ENCODE data around the gene RNF220.
A peak's percentile ranks its signal among the peaks of the same experiment; 100 is the strongest.

The RNF220 gene

GRCh38 chr1:44405031-44405797, at the start of gene RNF220:
RNF220 (plus strand) TSS chr1:44405255.
- peak; percentile 39 for DNase-seq

- no peak for DNase-seq
Observed at GRCh38 chr1:44355582-44356305, 49.3 kb upstream of the RNF220 start.

DNA sequence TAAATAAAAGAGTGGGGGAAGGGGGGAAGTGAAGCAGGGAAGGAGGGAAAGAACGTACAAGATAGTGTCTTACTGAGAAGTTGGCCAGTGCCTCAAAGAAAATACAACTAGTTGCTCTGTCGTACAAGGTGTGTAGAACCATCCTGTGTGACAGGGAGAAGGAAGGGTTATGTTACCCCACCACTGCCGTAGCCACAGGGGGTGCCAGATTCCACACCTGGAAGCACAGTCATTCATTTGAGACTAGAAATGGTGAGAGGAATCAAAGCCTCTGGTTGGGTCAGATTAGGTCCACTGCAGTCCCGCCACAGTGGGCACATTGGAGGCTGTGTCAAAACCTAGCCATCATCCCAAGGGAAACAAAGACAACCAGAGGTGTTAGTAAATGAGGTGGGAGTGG, 47.3 kb upstream of the RNF220 start:
- DNase-seq: no peak

DNA sequence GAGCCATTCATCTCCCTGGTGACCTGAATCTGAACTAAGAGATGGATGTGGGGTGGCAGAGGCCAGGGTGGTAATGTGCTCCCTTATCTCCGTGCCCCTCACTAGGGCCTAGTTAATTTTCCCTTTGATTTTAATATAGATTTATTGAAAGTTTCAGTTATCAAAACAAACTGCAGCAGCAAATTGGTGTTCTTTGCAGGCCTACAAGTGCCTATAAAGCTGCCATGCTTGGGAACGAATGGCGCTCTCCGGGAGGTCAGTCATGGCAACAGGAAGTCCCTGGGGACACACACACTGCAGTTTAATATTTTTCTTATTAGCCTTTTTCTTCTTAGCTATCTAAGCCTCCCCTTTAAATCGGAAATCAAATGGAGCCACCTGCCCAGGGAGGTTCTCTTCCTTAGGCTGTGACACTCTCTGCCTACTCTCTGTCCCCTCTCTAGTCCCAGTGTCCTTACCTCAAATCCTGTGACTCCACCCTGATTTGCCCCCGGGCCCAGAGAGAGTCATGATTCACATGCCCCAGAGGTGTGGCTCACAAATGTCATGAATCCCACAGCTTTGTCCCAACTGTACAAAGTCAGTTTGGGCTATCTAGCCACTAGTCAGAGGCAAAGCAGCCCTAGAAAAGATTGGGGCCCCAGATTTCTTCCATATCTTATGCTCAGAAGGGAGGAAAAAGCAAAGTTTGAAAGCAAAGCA, 45.7 kb upstream of the RNF220 start:
- DNase-seq: no peak

DNA sequence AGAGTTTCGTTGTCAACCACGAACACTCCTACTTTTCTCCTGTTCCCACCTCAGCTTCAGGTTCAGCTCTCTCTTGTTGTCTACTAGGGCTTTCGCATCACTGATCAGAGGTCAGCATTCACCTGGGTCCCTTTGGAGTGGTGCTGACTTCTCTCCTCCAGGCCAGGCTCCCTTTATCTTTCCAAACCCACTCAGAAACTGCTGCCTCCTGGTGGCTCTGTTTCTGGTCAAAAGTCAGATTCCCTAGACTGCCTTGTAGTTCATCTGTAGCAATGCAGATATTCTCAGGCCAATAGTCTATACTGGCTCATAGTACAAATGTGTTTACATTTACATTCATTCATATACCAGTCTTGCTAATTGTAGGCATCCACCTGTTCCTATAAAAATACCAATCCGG, 43.6 kb upstream of the RNF220 start:
- no peak for DNase-seq

DNA sequence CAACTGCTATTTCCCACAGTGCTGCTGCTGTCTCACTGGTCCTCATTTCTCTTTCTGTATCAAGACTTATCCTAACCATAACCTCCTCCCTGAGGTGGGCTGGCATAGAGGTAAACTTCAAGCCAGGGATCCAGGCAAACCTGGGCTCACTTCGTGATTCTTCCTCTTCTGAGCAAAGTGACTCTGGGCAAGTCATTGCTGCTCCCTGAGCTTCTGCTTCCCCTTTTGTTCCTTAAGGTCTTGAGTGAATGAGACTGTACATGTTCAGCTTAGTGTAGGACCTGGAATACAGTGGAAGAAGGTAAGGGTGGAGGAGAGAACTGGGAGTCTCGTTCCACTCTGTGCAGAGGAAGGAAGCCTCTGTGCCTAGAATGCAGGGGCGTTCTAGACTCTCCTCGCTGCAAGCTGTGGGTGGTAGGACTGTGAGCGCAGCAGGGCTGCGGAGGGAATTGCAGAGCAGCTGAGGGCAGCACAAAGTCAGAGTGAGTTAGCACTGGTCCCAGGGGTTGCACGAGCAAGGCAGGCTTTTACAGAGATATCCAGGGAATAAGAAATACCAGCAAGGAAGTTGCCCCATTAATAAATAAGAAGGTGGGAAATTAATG, 38.6 kb upstream of the RNF220 start:
- no peak for DNase-seq

GRCh38 chr1:44367944-44368343, 37.1 kb upstream of the RNF220 start:
- no peak for DNase-seq

DNA sequence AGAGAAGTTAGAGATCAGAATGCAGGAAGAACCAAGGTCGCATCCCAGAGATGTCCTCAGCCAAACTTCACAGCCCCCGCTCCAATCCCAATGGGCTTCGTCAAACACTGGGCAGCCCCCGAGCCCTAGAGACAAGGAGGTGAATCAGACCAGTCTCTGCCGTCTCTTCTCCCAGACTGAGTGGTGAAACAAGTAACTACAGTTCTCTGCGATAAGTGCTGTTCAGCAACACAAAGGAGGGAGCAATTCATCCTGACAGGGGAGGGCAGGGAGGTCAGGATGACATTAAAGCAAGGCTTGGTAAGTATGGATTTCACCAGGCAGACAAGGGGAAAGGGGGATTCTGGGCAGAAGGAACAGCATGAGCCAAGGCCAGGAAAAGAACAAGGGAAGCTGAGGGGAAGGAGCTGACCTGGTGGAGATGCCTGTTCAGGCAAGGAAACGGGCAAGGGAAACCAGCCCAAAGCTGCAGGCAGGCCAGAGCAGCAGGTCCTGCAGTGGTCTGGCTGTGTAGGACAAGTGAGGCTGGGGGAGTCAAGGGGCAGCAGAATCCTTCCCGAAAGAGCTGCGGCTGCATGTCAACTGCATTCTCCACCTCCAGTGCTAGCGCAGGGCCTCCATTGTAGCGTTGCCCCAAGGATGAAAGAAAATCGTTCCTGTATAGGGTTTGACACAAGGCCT, 36.4 kb upstream of the RNF220 start:
- no peak for DNase-seq

- no peak for DNase-seq
Observed at GRCh38 chr1:44371206-44371605, 33.8 kb upstream of the RNF220 start.

GRCh38 chr1:44375547-44375946, 29.5 kb upstream of the RNF220 start:
- DNase-seq: no peak

- DNase-seq: peak; percentile 27
Observed at GRCh38 chr1:44377925-44378784, 26.9 kb upstream of the RNF220 start.

DNA sequence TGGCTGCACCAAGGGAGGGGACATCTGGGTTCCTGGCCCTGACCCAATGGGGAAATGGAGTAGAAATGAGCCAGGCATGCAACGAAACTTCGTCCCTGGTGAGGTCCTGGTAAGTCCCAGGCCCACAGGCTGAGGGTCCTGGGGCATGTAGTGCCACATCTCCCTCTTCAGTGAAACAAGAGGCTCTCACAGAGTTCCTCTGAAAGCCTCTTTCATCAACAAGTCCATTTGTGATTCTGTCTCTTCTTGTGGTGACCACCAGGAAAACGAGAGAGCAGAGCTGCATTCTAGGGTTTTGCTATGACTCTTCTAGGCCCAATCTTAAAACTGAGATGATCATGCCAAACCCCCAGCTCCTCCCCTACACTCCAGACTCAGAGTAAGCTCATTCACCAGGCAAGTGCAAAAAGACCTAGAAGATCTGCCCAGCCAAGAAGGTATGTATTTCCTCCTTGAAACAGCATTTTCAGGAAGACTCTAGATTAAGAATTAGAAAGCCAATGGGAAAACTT, 24.3 kb upstream of the RNF220 start:
- DNase-seq: no peak

- no peak for DNase-seq
Observed at GRCh38 chr1:44388551-44388950, 16.5 kb upstream of the RNF220 start.

GRCh38 chr1:44389437-44389836, 15.6 kb upstream of the RNF220 start:
- no peak for DNase-seq

- no peak for DNase-seq
Observed at GRCh38 chr1:44390277-44390676, 14.8 kb upstream of the RNF220 start.

GRCh38 chr1:44401256-44402228, 3.5 kb upstream of the RNF220 start:
- DNase-seq: no peak

DNA sequence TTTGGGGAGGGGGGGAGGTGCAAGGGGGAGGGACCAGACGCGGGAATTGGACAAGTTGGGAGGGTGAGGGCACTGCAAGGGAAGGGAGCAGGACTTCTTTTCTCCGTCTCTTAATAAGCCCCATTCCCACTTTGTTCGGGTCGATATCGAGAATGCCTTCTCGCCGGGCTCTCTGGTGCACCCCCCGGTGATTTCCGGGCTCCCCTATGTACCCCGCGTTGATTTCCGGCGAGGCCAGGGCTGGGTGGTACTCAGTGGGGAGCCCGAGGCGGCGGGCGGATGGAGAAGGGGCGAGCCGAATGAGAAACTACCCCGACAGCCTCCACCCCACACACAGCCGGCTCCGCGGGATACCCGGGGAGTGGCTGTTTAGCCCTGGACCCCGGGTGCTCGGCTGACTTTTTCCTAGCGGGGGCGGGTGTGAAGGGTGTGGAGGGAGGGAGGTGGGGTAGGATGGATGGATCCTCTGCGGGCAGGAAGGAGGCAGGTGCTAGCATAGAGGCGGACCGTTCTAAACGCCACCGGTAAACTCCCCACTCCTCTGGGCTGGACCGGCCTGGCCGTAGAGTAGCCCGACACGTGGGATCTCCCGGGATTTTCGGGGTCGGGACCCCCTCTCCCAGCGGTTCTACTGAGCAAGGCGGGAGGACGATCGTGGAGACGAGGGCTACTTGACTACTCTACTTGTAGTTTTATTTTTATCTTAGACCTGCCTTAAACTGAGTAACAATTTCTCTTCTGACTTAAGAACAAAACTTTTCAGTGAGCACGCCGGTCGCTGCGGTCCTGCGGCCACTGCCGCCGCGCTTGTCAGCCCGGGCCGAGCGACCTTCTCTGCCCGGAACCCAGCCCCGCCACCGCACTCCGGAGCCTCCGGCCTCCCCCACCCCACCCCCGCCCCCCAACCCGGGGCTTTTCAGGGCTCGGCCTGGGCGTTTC, 1.0 kb downstream of the RNF220 start:
- peak; percentile 13 for DNase-seq

GRCh38 chr1:44406737-44407429, 1.8 kb downstream of the RNF220 start:
- DNase-seq: peak; percentile 20

Data from CD4-positive, alpha-beta T cell treated with Interferon gamma for 1 hour (primary cell).